A673 (cell line): Measurements from ENCODE around the gene SRSF9.

Experiments
- CTCF ChIP-seq: fragments of 300-800, 200-600 bp; sonication (generic); conservative IDR thresholded peaks from 2 replicates; pipeline ENCODE4 v1.5.1; 2017; ENCODE audit warnings: low read depth, mild to moderate bottlenecking, antibody characterized with exemption, low read length, moderate library complexity, mixed read lengths
- EZH2 ChIP-seq: fragments of 200-600 bp; sonication (generic); IDR thresholded peaks from 2 replicates; pipeline ENCODE4 v1.6.1; 2017; ENCODE audit warnings: borderline replicate concordance, low read depth, mild to moderate bottlenecking, mixed read lengths, antibody characterized with exemption, low read length; ENCODE audit not compliant: poor library complexity, severe bottlenecking

- TF ChIP-seq CTCF (no peak), EZH2 (no peak)
Measured at GRCh38 chr12:120412421-120412820, 57.1 kb downstream of the SRSF9 start.
